Upper lobe of left lung (tissue), 6 donors: ENCODE results near the gene TCHHL1. TPM values are rescaled to one million over a fixed set of nuclear protein-coding genes. Genes with fewer than 3 reads are reported as not detected.

Experiments used
- ATAC-seq, 2 donors: fragments of 200-7000 bp; cut with Tn5 transposase; one replicate each; pipeline ENCODE4 v1.9.1; 2022; ENCODE audit warnings: mild to moderate bottlenecking in 2 of 2, moderate library complexity in 2 of 2; ENCODE audit not compliant: low FRiP score in 2 of 2
- DNase-seq, 2 donors: peaks; one replicate each; pipeline ENCODE4 v3.0.0-alpha.2; 2019 to 2020
- H3K27ac ChIP-seq, 4 donors: fragments of 200-600 bp; sonication (generic); one replicate each; pipeline ENCODE4 v1.5.1; 2016 to 2019
- H3K27me3 ChIP-seq, 4 donors: fragments of 200-600 bp; sonication (generic); one replicate each; pipeline ENCODE4 v1.5.1; 2017 to 2019
- H3K36me3 ChIP-seq, 4 donors: fragments of 200-600 bp; sonication (generic); one replicate each; pipeline ENCODE4 v1.5.1; 2016 to 2019
- H3K4me1 ChIP-seq, 4 donors: fragments of 200-600 bp; sonication (generic); one replicate each; pipeline ENCODE4 v1.5.1; 2018 to 2019
- H3K4me3 ChIP-seq, 4 donors: fragments of 200-600 bp; sonication (generic); one replicate each; pipeline ENCODE4 v1.5.1; 2017 to 2019; ENCODE audit warnings: mild to moderate bottlenecking in 2 of 4, moderate library complexity in 1 of 4
- H3K9me3 ChIP-seq, 4 donors: fragments of 200-600 bp; sonication (generic); one replicate each; pipeline ENCODE4 v1.5.1; 2018 to 2019
- EP300 ChIP-seq, 4 donors: sonication (generic); formaldehyde crosslinking; IDR thresholded peaks; one replicate each; pipeline ENCODE4 v1.5.1; 2017; ENCODE audit warnings: antibody characterized with exemption in 4 of 4, control low read depth in 2 of 4
- POLR2A ChIP-seq, 4 donors: fragments of 450-650 bp; IDR thresholded peaks; one replicate each; pipeline ENCODE4 v1.5.1; 2016 to 2017; ENCODE audit warnings: antibody characterized with exemption in 4 of 4, mild to moderate bottlenecking in 2 of 4
- POLR2AphosphoS5 ChIP-seq, 2 donors: sonication (generic); formaldehyde crosslinking; IDR thresholded peaks; one replicate each; pipeline ENCODE4 v1.5.1; 2017; ENCODE audit warnings: antibody characterized with exemption in 2 of 2
- WGBS, 2 donors: methylation state at CpG; one replicate each; pipeline ENCODE4 v1.1.5; 2017 to 2018; 5-methylcytosine and 5-hydroxymethylcytosine counted together
- total RNA-seq, 6 donors: library from RNA; depleted of rRNA in 4 of 6; stranded (reverse); fragments of >200 nt in 4 of 6; gene quantifications; one replicate each; pipeline versions ENCODE4 v1.1.0 to v1.2.1, GENCODE V29; 2016 to 2021
- TF ChIP-seq, protein P1 (sequence below), 6 experiments: fragments of 450-650 bp in 4 of 6; fragments of 200-600 bp in 2 of 6; sonication (generic) in 2 of 6; IDR thresholded peaks; one replicate each; pipeline ENCODE4 v1.5.1; 2016 to 2019; ENCODE audit warnings: antibody characterized with exemption in 6 of 6
- donor health status: DM: no; HTN: no; CAD: no; lungs with moderate emphysema.
- donor health status: DM: no; HTN: yes; CAD: no; lungs with severe emphysema.

TCHHL1 gene
- total RNA-seq, 6 donors from 2014 or later: not detected

GRCh38 chr1:152053375-152053774 is 35.5 kb downstream of the TCHHL1 start:
- peak in 1 of 2 donors; percentile 13 for DNase-seq
- 73 to 75% methylated on average over 13 of the region's 13 CpGs for WGBS, 2 donors
- TF ChIP-seq POLR2AphosphoS5 (IDR thresholded peaks at IDR 0.05): no peak
- no peak for TF ChIP-seq EP300 (IDR thresholded peaks at IDR 0.05)
- TF ChIP-seq POLR2A (IDR thresholded peaks at IDR 0.05): no peak
- TF ChIP-seq, protein P1, sequence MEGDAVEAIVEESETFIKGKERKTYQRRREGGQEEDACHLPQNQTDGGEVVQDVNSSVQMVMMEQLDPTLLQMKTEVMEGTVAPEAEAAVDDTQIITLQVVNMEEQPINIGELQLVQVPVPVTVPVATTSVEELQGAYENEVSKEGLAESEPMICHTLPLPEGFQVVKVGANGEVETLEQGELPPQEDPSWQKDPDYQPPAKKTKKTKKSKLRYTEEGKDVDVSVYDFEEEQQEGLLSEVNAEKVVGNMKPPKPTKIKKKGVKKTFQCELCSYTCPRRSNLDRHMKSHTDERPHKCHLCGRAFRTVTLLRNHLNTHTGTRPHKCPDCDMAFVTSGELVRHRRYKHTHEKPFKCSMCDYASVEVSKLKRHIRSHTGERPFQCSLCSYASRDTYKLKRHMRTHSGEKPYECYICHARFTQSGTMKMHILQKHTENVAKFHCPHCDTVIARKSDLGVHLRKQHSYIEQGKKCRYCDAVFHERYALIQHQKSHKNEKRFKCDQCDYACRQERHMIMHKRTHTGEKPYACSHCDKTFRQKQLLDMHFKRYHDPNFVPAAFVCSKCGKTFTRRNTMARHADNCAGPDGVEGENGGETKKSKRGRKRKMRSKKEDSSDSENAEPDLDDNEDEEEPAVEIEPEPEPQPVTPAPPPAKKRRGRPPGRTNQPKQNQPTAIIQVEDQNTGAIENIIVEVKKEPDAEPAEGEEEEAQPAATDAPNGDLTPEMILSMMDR (IDR thresholded peaks at IDR 0.05): no peak
- H3K4me3 ChIP-seq: no peak overlapping the region
- no peaks in the 10 kb centered on the region for H3K27me3 ChIP-seq
- ATAC-seq: no peak
- no peak overlapping the region for H3K27ac ChIP-seq
- no peaks in the 10 kb centered on the region for H3K36me3 ChIP-seq
- no peaks in the 10 kb centered on the region for H3K9me3 ChIP-seq
- H3K4me1 ChIP-seq: peaks cover 9 to 22% (median 16%) of the 10 kb centered on the region in 4 donors

DNA sequence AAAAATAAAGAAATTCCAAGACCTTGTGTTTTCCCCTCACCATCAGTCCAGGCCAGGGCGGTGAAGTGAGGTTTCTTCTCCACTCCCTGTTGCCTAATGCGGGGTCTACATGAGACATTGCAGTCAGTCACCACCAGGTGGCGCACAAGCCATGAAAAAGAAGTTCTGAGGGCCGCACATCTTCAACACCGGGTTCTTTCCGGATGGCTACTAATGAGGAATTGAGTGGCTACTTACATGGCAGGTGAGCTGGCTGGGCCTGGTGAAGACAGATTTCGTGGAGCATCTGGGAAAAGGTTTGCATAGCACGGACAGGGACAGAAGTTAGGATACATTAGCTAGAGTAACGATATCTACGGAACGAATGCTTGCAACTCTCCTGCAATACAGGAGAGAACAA is 36.3 kb downstream of the TCHHL1 start:
- Histone ChIP-seq H3K27ac (no peak overlapping the region), H3K36me3 (no peaks in the 10 kb centered on the region), H3K4me1 (peaks cover 13 to 30% (median 21%) of the 10 kb centered on the region in 4 donors), H3K27me3 (no peaks in the 10 kb centered on the region), H3K4me3 (no peak overlapping the region), H3K9me3 (no peaks in the 10 kb centered on the region)
- DNase-seq (peak in 1 of 2 donors; percentile 92), ATAC-seq (peak; percentile 67 to 73)
- 25 to 28% methylated on average over 11 of the region's 11 CpGs for WGBS, 2 donors
- TF ChIP-seq EP300 (IDR thresholded peaks at IDR 0.05): no peak
- TF ChIP-seq, protein P1 (IDR thresholded peaks at IDR 0.05): peak; percentile 85 to 92 (median 90)
- TF ChIP-seq POLR2A (IDR thresholded peaks at IDR 0.05): no peak

DNA sequence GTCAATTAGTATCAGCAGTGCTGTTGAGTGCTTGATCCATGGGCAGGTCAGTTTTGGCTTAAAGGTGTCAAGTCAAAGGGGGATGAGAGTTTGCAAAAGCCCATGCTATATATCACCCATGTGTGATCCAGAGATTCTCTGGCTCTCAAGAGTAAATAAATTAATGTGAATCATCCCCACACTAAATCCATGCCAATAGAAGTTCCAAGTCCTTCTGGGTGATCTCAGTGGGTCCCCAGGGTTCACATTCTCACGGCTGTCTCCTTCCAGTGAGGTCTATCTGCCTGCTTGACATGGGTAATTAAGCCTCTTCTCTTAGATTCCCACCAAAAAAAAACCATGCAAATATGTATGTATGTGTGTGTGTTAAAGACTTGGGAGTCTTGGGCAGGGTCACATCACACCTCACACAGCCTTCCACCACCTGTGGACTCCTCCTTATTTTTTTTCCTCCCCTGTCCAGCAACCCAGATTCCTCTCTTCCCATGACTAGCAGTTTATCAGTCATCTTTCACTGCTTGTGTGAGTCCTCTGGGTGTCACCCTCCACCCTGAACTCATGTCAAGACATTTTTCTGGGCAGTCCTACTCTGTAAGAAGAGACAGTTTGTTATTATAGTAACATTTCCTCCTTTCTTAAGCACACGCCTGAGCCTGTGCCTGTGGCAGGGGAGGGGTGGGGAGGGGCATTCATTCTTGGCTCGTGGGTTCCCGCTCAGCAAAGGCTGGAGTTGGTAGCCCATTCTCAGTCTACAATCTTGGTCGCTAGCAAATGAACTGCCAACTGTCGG is 37.8 kb downstream of the TCHHL1 start:
- H3K9me3 ChIP-seq: no peaks in the 10 kb centered on the region
- DNase-seq (no peak), ATAC-seq (no peak)
- H3K36me3 ChIP-seq: no peaks in the 10 kb centered on the region
- no peak overlapping the region for H3K4me3 ChIP-seq
- 54 to 55% methylated on average over 6 of the region's 6 CpGs for WGBS, 2 donors
- no peaks in the 10 kb centered on the region for H3K27me3 ChIP-seq
- H3K27ac ChIP-seq: no peak overlapping the region
- peaks cover 24 to 45% (median 32%) of the 10 kb centered on the region in 4 donors for H3K4me1 ChIP-seq
- TF ChIP-seq POLR2AphosphoS5 (IDR thresholded peaks at IDR 0.05) (no peak), POLR2A (IDR thresholded peaks at IDR 0.05) (no peak), EP300 (IDR thresholded peaks at IDR 0.05) (no peak)
- TF ChIP-seq, protein P1 (IDR thresholded peaks at IDR 0.05): no peak

GRCh38 chr1:152049291-152050083 is 39.4 kb downstream of the TCHHL1 start:
- H3K4me3 ChIP-seq: no peak overlapping the region
- no peaks in the 10 kb centered on the region for H3K36me3 ChIP-seq
- DNase-seq (no peak), ATAC-seq (no peak)
- peak overlapping the region; percentile 95 to 97 (median 96) for H3K27ac ChIP-seq
- peaks cover 24 to 45% (median 32%) of the 10 kb centered on the region in 4 donors for H3K4me1 ChIP-seq
- no peaks in the 10 kb centered on the region for H3K27me3 ChIP-seq
- 54 to 71% methylated on average over 8 of the region's 8 CpGs for WGBS, 2 donors
- no peaks in the 10 kb centered on the region for H3K9me3 ChIP-seq
- peak in 1 of 4 donors; percentile 10 for TF ChIP-seq POLR2A (IDR thresholded peaks at IDR 0.05)
- TF ChIP-seq EP300 (IDR thresholded peaks at IDR 0.05): peak in 2 of 4 donors; percentile 51 to 59
- TF ChIP-seq POLR2AphosphoS5 (IDR thresholded peaks at IDR 0.05): peak in 1 of 2 donors; percentile 54
- TF ChIP-seq, protein P1 (IDR thresholded peaks at IDR 0.05): no peak
